GM19395 (cell line): ENCODE data around the gene POLR2I.

ENCODE experiments used
- ATAC-seq: cut with Tn5 transposase; IDR thresholded peaks from one replicate; pipeline ENCODE4 v1.9.1; 2021; ENCODE audit warnings: mild to moderate bottlenecking, moderate library complexity; ENCODE audit not compliant: unreplicated experiment

POLR2I gene

GRCh38 chr19:36114721-36115452 is at the start of gene POLR2I:
Gene POLR2I (minus strand): TSS chr19:36114875. CDS start chr19:36114856, 19 bp downstream.
- ATAC-seq, result peak; percentile 78

DNA sequence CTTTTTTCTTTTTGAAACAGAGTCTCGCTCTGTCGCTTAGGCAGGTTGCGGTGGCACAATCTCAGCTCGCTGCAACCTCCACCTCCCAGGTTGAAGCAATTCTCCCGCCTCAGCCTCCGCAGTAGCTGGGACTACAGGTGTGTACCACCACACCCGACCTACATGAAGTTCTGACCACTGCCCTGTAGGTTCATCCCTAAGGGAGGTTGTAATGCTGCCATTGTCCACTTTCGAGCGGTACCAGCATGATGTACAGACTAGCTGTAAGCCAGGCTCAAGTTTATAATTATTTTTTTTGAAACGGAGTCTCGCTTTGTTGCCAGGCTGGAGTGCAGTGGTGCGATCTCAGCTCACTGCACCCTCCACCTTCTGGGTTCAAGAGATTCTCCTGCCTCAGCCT is 49.1 kb upstream of the POLR2I start:
- no peak for ATAC-seq

DNA sequence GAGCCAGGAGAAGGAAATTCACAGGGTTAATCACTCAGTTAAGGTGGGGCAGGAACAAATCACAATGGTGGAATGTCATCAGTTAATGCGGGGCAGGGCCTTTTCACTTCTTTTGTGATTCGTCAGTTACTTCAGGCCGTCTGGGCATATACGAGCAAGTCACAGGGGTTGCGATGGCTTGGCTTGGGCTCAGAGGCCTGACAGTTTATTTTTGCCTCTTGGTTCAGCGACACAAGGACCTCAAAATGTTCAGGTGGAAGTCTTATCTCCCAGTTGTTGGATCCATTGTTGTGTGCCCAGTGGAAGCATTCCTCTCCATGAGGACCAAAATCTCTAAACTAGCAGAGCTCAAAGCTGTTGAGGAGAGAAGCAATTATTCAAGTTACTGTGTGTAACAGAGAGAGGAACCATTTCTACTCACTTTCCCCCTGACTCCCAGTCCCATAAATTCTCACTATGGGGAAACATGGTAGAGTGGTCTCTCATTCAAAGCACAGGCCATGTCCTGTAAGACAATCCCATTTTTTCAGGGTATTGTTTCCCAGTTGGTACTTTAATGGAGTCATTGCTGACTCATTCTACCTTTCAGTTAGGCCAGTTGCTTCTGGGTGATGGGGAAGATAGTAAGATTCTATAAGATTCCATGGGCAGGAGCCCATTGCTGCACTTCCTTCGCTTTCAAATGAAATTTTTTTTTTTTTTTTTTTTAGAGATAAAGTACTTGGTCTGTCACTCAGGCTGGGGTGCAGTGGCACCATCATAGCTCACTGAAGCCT is 46.3 kb upstream of the POLR2I start:
- no peak for ATAC-seq

DNA sequence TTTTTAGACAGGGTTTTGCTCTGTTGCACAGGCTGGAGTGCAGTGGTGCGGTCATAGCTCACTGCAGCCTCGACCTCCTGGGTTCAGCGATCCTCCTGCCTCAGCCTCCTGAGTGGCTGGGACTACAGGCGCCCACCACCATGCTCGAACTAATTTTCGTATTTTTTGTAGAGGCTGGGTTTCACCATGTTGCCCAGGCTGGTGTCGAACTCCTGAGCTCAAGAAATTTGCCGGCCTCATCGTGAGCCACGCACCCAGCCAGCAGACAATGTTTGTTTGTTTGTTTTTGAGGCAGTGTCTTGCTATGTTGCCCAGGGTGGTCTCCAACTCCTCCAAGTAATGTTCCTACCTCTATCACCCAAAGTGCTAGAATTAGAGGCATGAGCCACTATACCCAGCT is 38.5 kb upstream of the POLR2I start:
- ATAC-seq, result no peak

DNA sequence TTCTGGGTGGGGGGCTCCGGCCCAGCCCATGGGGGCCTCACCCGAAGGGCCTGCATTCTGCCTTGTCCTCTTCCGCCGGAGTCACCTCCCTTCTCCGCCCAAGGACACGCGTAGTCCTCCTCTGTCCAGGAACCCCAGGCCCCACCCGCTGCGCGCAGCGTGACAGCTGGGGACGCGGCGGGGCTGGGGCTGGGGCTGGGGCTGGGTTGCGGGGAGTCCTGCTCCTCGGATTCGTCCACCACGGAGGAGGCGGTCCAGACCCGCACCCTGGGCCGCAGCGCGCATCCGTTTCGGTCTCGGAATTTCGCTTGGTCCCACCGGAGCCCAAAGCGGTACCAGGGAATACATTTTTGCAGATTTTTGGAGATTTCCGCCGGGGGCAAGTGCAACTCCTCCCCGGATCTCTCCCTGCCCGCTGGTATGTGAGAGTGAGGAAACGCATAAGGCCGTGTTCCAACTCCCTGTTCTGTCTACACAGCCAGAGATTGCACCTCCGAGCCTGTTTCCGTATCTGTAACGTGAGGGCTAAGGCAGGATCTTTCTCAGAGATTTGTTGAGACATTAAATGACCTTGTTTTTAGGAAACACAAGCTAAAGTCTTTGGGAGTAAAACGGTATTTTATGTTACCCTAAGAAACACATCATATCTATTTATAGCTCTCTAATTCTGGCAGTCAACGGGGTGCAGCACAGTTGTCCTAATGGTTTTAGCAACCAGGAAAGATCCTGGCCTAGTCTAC is 37.8 kb upstream of the POLR2I start, which contains the start of gene COX7A1:
Gene COX7A1 (minus strand): TSS at position 96 of the 740 bp plus-strand sequence. CDS start 40 bp downstream, at position 56.
- no peak for ATAC-seq

GRCh38 chr19:36152019-36152351 is 37.3 kb upstream of the POLR2I start:
- ATAC-seq, result no peak

GRCh38 chr19:36151144-36152018 is 36.7 kb upstream of the POLR2I start:
- ATAC-seq, result no peak

GRCh38 chr19:36150586-36150985 is 35.9 kb upstream of the POLR2I start:
- ATAC-seq, result no peak

- ATAC-seq, result no peak
These were observed 35.2 kb upstream of the POLR2I start for GRCh38 chr19:36149673-36150406.

DNA sequence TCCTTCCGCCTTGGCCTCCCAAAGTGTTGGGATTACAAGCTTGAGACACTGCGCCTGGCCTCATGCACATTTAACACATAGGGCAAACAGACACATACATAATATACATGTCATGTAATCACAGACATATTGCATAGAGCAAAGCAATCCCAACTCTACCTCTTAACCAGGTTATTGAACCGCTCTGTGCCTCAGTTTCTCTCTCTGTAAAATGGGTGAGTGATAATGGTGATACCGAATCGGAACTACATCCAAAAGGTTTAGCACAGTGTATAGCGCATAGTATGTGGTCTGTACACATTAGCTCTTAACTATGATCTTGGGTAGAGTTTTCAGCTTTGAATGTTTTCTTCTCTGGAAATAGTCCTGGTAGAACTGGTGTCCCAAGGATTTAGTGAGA is 29.9 kb upstream of the POLR2I start:
- ATAC-seq, result no peak

DNA sequence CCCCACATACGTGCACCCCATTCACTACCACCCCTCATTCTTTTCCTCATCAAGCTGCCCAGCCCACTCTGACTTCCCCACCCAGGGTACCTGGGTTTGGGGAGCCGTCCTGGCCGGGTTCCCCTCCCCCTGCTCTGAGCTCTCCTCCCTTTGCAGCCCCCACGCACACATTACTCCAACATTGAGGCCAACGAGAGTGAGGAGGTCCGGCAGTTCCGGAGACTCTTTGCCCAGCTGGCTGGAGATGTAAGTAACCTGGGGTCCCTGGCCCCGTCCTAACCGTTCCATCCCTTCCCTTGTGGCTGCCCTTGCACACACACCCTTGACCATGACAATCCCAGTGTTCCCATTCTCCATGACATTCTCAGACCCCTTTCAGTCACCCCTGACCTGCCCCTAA is 27.8 kb upstream of the POLR2I start:
- ATAC-seq, result no peak

GRCh38 chr19:36142046-36142445 is 27.4 kb upstream of the POLR2I start:
- ATAC-seq, result no peak

- ATAC-seq, result no peak
These were observed 26.6 kb upstream of the POLR2I start for GRCh38 chr19:36141039-36141927.

DNA sequence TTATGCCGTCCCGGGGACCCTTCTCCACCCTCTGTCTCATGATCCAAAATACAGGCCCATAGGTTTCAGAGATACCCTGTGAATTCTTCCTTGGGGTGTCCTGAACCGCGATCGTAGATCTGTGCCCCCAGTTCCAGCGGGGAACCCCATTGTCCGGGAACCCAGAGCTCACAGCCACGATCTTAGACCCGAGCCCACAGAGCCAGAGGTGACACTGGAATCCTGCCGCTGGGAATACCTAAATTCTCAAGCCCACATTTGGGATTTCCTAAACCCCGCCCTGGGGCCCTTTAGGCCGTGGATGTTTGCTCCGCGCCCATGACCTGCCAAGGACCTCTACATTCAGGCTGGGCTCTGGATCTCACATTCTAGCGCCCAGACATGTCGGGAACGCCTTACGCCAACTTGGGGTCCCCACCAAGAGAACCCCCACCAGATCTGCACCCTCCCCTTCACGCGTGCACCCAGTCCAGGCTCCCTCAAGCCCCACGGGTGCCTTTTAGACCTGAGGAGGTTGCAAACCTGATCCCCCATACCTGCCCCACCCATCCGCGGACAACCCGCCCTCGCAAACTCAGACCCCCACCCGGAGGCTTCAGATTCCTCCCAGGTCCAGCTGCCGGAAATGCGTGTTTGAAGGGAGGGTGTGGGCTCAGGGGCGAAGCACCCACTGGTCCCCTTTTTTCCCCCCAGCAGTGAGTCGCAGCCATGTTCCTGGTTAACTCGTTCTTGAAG is 25.8 kb upstream of the POLR2I start:
- peak; percentile 21 for ATAC-seq

- peak; percentile 85 for ATAC-seq
These were observed 25.0 kb upstream of the POLR2I start, which contains the start of gene CAPNS1 for GRCh38 chr19:36139473-36140303. Gene CAPNS1 (plus strand): TSS chr19:36140066. CDS start chr19:36141012, 946 bp downstream.

- no peak for ATAC-seq
These were observed 24.4 kb upstream of the POLR2I start for GRCh38 chr19:36139120-36139472.

- ATAC-seq, result no peak
These were observed 22.4 kb upstream of the POLR2I start for GRCh38 chr19:36136964-36137686.
